Activated CD8-positive, alpha-beta T cell treated with anti-CD3 and anti-CD28 coated beads for 36 hours (primary cell): ENCODE results near the gene CDA. TPM values are rescaled to one million over a fixed set of nuclear protein-coding genes. Genes with fewer than 3 reads are reported as not detected.
"Not testable (repeated sequence)": the region's sequence is repeated elsewhere in the genome, so short reads cannot be mapped to it uniquely, and the experiment has no call there.

ENCODE experiments used
- ATAC-seq: fragments of 200-7000 bp; cut with Tn5 transposase; one replicate; pipeline ENCODE4 v1.10.0; 2021; ENCODE audit warnings: mild to moderate bottlenecking, moderate library complexity
- CTCF ChIA-PET: fragments of 350-600 bp; sonication (Branson Sonifier 250); formaldehyde crosslinking; loops from one replicate; lab custom pipeline; 2021; ENCODE audit warnings: antibody characterized with exemption; lab: Charles Lee
- POLR2A ChIA-PET: fragments of 350-600 bp; sonication (Branson Sonifier 250); formaldehyde crosslinking; loops from one replicate; lab custom pipeline; 2021; ENCODE audit warnings: antibody characterized with exemption; lab: Charles Lee
- DNase-seq: peaks from one replicate; pipeline ENCODE4 v3.0.0-alpha.2; 2020
- H3K27ac Mint-ChIP-seq: one replicate; pipeline ENCODE4 v1.8.0; 2021; ENCODE audit warnings: mild to moderate bottlenecking, mixed read lengths
- H3K27me3 Mint-ChIP-seq: one replicate; pipeline ENCODE4 v1.8.0; 2021; ENCODE audit warnings: mixed read lengths
- H3K36me3 Mint-ChIP-seq: one replicate; pipeline ENCODE4 v1.8.0; 2021; ENCODE audit warnings: low read depth, mixed read lengths
- H3K4me1 Mint-ChIP-seq: one replicate; pipeline ENCODE4 v1.8.0; 2021; ENCODE audit warnings: low read depth, mixed read lengths
- H3K4me3 Mint-ChIP-seq: one replicate; pipeline ENCODE4 v1.8.0; 2021; ENCODE audit warnings: mild to moderate bottlenecking, moderate library complexity, mixed read lengths
- H3K9me3 Mint-ChIP-seq: one replicate; pipeline ENCODE4 v1.8.0; 2021; ENCODE audit warnings: mixed read lengths
- CTCF ChIP-seq: fragments of 200-600 bp; IDR thresholded peaks from one replicate; pipeline ENCODE4 v1.8.0; 2022; ENCODE audit warnings: antibody characterized with exemption, mild to moderate bottlenecking
- intact Hi-C: fragments of 100-400 bp; cut with micrococcal nuclease; formaldehyde crosslinking; loops from one replicate; pipeline ENCODE4 v1.10.0; 2022
- total RNA-seq, 2 experiments: library from RNA; stranded (reverse); gene quantifications; one replicate each; pipeline ENCODE4 v1.2.3, GENCODE V29; 2021

The CDA gene
- total RNA-seq, 2 experiments from 2014 or later = not detected

- ChIA-PET CTCF (no interaction called here), POLR2A (no interaction called here)
- Mint-ChIP-seq H3K27me3 (peaks cover 5% of the 10 kb centered on the region), H3K36me3 (no peaks in the 10 kb centered on the region), H3K27ac (no peak overlapping the region), H3K4me3 (no peak overlapping the region), H3K4me1 (no peaks in the 10 kb centered on the region), H3K9me3 (no peaks in the 10 kb centered on the region)
- no peak for DNase-seq
- TF ChIP-seq CTCF = no peak
- no peak for ATAC-seq
- intact Hi-C loops = no loop called here
Measured at GRCh38 chr1:20601129-20601825, 12.4 kb downstream of the CDA start.

GRCh38 chr1:20602851-20603450 lies 14.1 kb downstream of the CDA start:
- ChIA-PET POLR2A (no interaction called here), CTCF (no interaction called here)
- no peak for DNase-seq
- Mint-ChIP-seq H3K4me1 (no peaks in the 10 kb centered on the region), H3K9me3 (no peaks in the 10 kb centered on the region), H3K27ac (no peak overlapping the region), H3K36me3 (no peaks in the 10 kb centered on the region), H3K27me3 (peaks cover 4% of the 10 kb centered on the region), H3K4me3 (no peak overlapping the region)
- ATAC-seq = no peak
- TF ChIP-seq CTCF = no peak
- intact Hi-C loops = no loop called here

GRCh38 chr1:20603504-20604464 lies 14.9 kb downstream of the CDA start:
- intact Hi-C loops = no loop called here

GRCh38 chr1:20604678-20605077 lies 15.8 kb downstream of the CDA start:
- no peaks in the 10 kb centered on the region for H3K36me3 Mint-ChIP-seq
- H3K4me1 Mint-ChIP-seq = no peaks in the 10 kb centered on the region
- no peak for ATAC-seq
- H3K9me3 Mint-ChIP-seq = no peaks in the 10 kb centered on the region
- no peak overlapping the region for H3K27ac Mint-ChIP-seq
- ChIA-PET POLR2A (no interaction called here), CTCF (no interaction called here)
- peaks cover 2% of the 10 kb centered on the region for H3K27me3 Mint-ChIP-seq
- TF ChIP-seq CTCF = no peak
- H3K4me3 Mint-ChIP-seq = no peak overlapping the region
- intact Hi-C loops = no loop called here
- no peak for DNase-seq

More at GRCh38 chr1:20603504-20604464, 14.9 kb downstream of the CDA start:
- ChIA-PET POLR2A (no interaction called here), CTCF (no interaction called here)
- Mint-ChIP-seq H3K4me3 (no peak overlapping the region), H3K9me3 (no peaks in the 10 kb centered on the region), H3K36me3 (no peaks in the 10 kb centered on the region), H3K4me1 (no peaks in the 10 kb centered on the region), H3K27ac (no peak overlapping the region), H3K27me3 (peaks cover 2% of the 10 kb centered on the region)
- no peak for TF ChIP-seq CTCF
- no peak for DNase-seq
- ATAC-seq = no peak

GRCh38 chr1:20606801-20607570 lies 18.1 kb downstream of the CDA start:
- ATAC-seq, H3K4me1 Mint-ChIP-seq, H3K9me3 Mint-ChIP-seq, H3K4me3 Mint-ChIP-seq, H3K27me3 Mint-ChIP-seq, intact Hi-C loops, DNase-seq, H3K27ac Mint-ChIP-seq, H3K36me3 Mint-ChIP-seq: not testable (repeated sequence)
- CTCF ChIA-PET = interaction anchor here (0.8 kb wide), 1 partner anchor 26 kb away, joined by 3 read pairs; no protein-coding TSS in a partner anchor
- POLR2A ChIA-PET = interaction anchor here (0.6 kb wide), 1 partner anchor 17 kb away, joined by 3 read pairs; no protein-coding TSS in a partner anchor
